ENCODE data around the gene FOXP4. TPM values are rescaled to one million over a fixed set of nuclear protein-coding genes. Genes with fewer than 3 reads are reported as not detected.
A peak's percentile ranks its signal among the peaks of the same experiment; 100 is the strongest.

The FOXP4 gene
- total RNA-seq, 1 donor from 2014 or later: 2.7 TPM

DNA sequence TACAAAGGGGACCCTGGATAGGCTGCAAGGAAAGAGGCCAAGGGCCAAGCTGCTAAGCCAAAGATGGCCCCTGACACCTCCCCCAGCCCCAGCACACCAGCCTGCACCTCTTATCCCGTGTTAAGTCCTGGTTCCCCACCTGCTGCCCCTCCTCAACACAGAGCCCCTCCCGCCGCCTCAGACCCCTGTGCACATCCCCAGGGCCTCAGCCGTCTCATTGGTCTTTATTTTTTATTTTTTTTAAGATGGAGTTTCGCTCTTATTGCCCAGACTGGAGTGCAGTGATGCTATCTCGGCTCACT, 55.0 kb downstream of the FOXP4 start:
- H3K36me3 Mint-ChIP-seq: peaks cover 7% of the 10 kb centered on the region
- TF ChIP-seq, protein P1, sequence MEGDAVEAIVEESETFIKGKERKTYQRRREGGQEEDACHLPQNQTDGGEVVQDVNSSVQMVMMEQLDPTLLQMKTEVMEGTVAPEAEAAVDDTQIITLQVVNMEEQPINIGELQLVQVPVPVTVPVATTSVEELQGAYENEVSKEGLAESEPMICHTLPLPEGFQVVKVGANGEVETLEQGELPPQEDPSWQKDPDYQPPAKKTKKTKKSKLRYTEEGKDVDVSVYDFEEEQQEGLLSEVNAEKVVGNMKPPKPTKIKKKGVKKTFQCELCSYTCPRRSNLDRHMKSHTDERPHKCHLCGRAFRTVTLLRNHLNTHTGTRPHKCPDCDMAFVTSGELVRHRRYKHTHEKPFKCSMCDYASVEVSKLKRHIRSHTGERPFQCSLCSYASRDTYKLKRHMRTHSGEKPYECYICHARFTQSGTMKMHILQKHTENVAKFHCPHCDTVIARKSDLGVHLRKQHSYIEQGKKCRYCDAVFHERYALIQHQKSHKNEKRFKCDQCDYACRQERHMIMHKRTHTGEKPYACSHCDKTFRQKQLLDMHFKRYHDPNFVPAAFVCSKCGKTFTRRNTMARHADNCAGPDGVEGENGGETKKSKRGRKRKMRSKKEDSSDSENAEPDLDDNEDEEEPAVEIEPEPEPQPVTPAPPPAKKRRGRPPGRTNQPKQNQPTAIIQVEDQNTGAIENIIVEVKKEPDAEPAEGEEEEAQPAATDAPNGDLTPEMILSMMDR (IDR thresholded peaks at IDR 0.05): no peak
- TF ChIP-seq EZH2 (IDR thresholded peaks at IDR 0.05) (no peak), EZH2phosphoT487 (IDR thresholded peaks at IDR 0.05) (no peak)
- H2AFZ ChIP-seq (replicated peaks): no peak overlapping the region
- H3F3A ChIP-seq (ENCODE audit: low read depth): peaks cover 16% of the 10 kb centered on the region
- no peaks in the 10 kb centered on the region for H3K36me3 ChIP-seq
- H3K4me3 ChIP-seq: no peak overlapping the region
- H3K4me3 Mint-ChIP-seq: no peak overlapping the region
- no peaks in the 10 kb centered on the region for H3K9me3 ChIP-seq (ENCODE audit: low read depth)
- no peak overlapping the region for H3K27ac ChIP-seq
- no peak overlapping the region for H3K27ac Mint-ChIP-seq
- no peak for DNase-seq (ENCODE audit: low spot score)
- H3K9me3 Mint-ChIP-seq: no peaks in the 10 kb centered on the region
- peaks cover 17% of the 10 kb centered on the region for H3K4me1 Mint-ChIP-seq
- H4K20me1 ChIP-seq (ENCODE audit: low read depth): peaks cover 3% of the 10 kb centered on the region
- H3K27me3 Mint-ChIP-seq (ENCODE audit: insufficient read depth, low read depth): peaks cover 4% of the 10 kb centered on the region
- no peaks in the 10 kb centered on the region for H3K79me2 ChIP-seq (ENCODE audit: low read depth)
- no peak overlapping the region for H3K9ac ChIP-seq
- H3K4me1 ChIP-seq: peaks cover 7% of the 10 kb centered on the region
- no peak overlapping the region for H3K4me2 ChIP-seq
- no peaks in the 10 kb centered on the region for H3K27me3 ChIP-seq

DNA sequence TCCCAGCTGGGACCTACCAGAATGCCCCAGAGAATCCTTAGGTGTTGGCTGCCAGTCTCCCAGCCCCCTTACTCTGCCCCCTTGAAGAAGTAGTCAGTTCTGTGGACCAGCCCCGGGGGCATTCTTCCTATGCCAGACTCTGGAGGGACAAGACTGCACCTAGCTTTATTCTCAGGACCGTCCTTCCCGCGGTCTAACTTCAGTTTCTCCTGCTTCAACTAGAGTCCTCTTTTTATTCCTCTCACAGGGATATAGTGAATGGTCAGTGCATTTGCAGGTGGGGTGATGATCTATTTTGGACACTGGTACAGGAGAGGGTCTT, 56.2 kb downstream of the FOXP4 start:
- peak overlapping the region; percentile 9 for H3K27ac Mint-ChIP-seq
- no peaks in the 10 kb centered on the region for H3K9me3 Mint-ChIP-seq
- Histone ChIP-seq H2AFZ (replicated peaks) (no peak overlapping the region), H3F3A (ENCODE audit: low read depth) (peaks cover 16% of the 10 kb centered on the region), H3K4me1 (peaks cover 7% of the 10 kb centered on the region), H3K27ac (no peak overlapping the region), H3K9ac (no peak overlapping the region), H3K9me3 (ENCODE audit: low read depth) (no peaks in the 10 kb centered on the region), H4K20me1 (ENCODE audit: low read depth) (peaks cover 3% of the 10 kb centered on the region), H3K27me3 (no peaks in the 10 kb centered on the region), H3K36me3 (no peaks in the 10 kb centered on the region), H3K79me2 (ENCODE audit: low read depth) (no peaks in the 10 kb centered on the region), H3K4me2 (no peak overlapping the region), H3K4me3 (no peak overlapping the region)
- H3K4me3 Mint-ChIP-seq: no peak overlapping the region
- H3K36me3 Mint-ChIP-seq: no peaks in the 10 kb centered on the region
- peaks cover 6% of the 10 kb centered on the region for H3K27me3 Mint-ChIP-seq (ENCODE audit: insufficient read depth, low read depth)
- TF ChIP-seq EZH2phosphoT487 (IDR thresholded peaks at IDR 0.05): no peak
- no peak for TF ChIP-seq EZH2 (IDR thresholded peaks at IDR 0.05)
- TF ChIP-seq, protein P1 (IDR thresholded peaks at IDR 0.05): no peak
- H3K4me1 Mint-ChIP-seq: peaks cover 15% of the 10 kb centered on the region
- DNase-seq (ENCODE audit: low spot score): no peak

DNA sequence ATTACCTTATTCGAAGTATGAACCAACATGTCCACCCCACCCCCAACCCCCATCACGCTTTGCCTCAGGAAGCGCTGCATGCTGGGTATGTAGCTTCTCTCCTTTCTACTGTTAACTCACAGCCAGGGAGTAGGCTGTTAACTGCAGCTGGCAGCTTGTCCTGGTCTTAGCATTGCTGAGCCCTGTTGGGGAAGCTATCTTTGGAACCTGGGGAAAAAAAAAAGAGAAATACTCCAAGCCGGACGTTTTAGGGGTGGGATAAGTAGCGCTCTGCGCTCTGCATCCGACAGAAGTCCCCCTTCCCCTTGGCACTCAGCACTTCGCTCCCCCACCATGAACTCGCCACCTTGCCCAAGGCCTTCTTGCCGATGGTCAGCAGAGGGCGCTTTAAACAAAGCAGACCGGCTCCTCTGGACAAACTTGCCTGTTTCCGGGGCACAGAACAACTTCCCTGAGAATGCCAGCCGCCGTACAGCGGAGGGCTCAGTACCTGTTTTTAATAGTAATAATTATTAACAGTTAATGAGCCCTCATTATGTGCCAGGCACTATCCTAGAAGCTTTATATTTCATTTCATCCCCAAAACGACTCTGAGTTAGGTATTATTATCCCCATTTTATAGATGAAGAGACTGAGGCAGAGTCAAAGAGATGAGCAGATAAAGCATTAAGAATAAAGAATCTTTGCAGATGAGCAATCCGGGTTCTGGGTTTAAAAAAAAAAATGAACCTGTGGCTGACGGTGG, 56.9 kb downstream of the FOXP4 start:
- peaks cover 15% of the 10 kb centered on the region for H3K4me1 Mint-ChIP-seq
- no peak overlapping the region for H3K9ac ChIP-seq
- peak; percentile 92 for DNase-seq (ENCODE audit: low spot score)

More for the DNA sequence above, 56.9 kb downstream of the FOXP4 start:
- H3K9me3 Mint-ChIP-seq: no peaks in the 10 kb centered on the region
- peak overlapping the region; percentile 69 for H3K4me3 Mint-ChIP-seq
- TF ChIP-seq EZH2 (IDR thresholded peaks at IDR 0.05) (peak; percentile 43), EZH2phosphoT487 (IDR thresholded peaks at IDR 0.05) (no peak)
- TF ChIP-seq, protein P1 (IDR thresholded peaks at IDR 0.05): peak; percentile 96
- no peaks in the 10 kb centered on the region for H3K79me2 ChIP-seq (ENCODE audit: low read depth)
- H4K20me1 ChIP-seq (ENCODE audit: low read depth): peaks cover 3% of the 10 kb centered on the region
- H2AFZ ChIP-seq (replicated peaks): no peak overlapping the region
- peaks cover 5% of the 10 kb centered on the region for H3K27me3 Mint-ChIP-seq (ENCODE audit: insufficient read depth, low read depth)
- H3K4me1 ChIP-seq: peaks cover 7% of the 10 kb centered on the region
- peak overlapping the region; percentile 31 for H3K4me3 ChIP-seq
- H3K9me3 ChIP-seq (ENCODE audit: low read depth): no peaks in the 10 kb centered on the region
- no peaks in the 10 kb centered on the region for H3K36me3 Mint-ChIP-seq
- peaks cover 16% of the 10 kb centered on the region for H3F3A ChIP-seq (ENCODE audit: low read depth)
- H3K27ac ChIP-seq: no peak overlapping the region
- peak overlapping the region; percentile 70 for H3K4me2 ChIP-seq
- no peaks in the 10 kb centered on the region for H3K27me3 ChIP-seq
- peak overlapping the region; percentile 27 for H3K27ac Mint-ChIP-seq
- H3K36me3 ChIP-seq: no peaks in the 10 kb centered on the region

Data from neural progenitor cell (in vitro differentiated cells).